Astrocyte of the cerebellum (primary cell): Measurements from ENCODE around the gene PFDN2.

Experiments
- DNase-seq: peaks from one replicate; pipeline ENCODE4 v3.0.0-alpha.2; 2011; ENCODE audit warnings: low read depth
- H3K4me3 ChIP-seq: 2 replicates; pipeline ENCODE4 v1.5.1; 2011; ENCODE audit warnings: mild to moderate bottlenecking, low read depth, low read length, moderate library complexity
- CTCF ChIP-seq: IDR thresholded peaks from 2 replicates; pipeline ENCODE4 v1.5.1; 2012; ENCODE audit warnings: low read length, low read depth, moderate library complexity, mild to moderate bottlenecking; ENCODE audit errors: missing control alignments
- in situ Hi-C: cut with HindIII; loops from 2 replicates; pipeline ENCODE4 v1.10.0; 2017; ENCODE audit warnings: low sequenced_read_pairs

The PFDN2 gene

GRCh38 chr1:161051219-161051618 is 66.6 kb downstream of the PFDN2 start:
- H3K4me3 ChIP-seq = no peak overlapping the region
- no peak for DNase-seq
- in situ Hi-C loops = no loop called here
- no peak for TF ChIP-seq CTCF
